Activated naive CD8-positive, alpha-beta T cell (primary cell): ENCODE data around the gene ALKAL2.

ENCODE experiments used
- H3K27ac Mint-ChIP-seq: one replicate; pipeline ENCODE4 v1.8.0; 2021; ENCODE audit warnings: mixed read lengths
- H3K27me3 Mint-ChIP-seq: one replicate; pipeline ENCODE4 v1.8.0; 2021; ENCODE audit warnings: mixed read lengths
- H3K36me3 Mint-ChIP-seq: one replicate; pipeline ENCODE4 v1.8.0; 2021; ENCODE audit warnings: mixed read lengths
- H3K4me1 Mint-ChIP-seq: one replicate; pipeline ENCODE4 v1.8.0; 2021; ENCODE audit warnings: low read depth, mixed read lengths
- H3K4me3 Mint-ChIP-seq: one replicate; pipeline ENCODE4 v1.8.0; 2021; ENCODE audit warnings: mild to moderate bottlenecking, mixed read lengths
- H3K9me3 Mint-ChIP-seq: one replicate; pipeline ENCODE4 v1.8.0; 2021; ENCODE audit warnings: low read depth, mixed read lengths

Gene ALKAL2

DNA sequence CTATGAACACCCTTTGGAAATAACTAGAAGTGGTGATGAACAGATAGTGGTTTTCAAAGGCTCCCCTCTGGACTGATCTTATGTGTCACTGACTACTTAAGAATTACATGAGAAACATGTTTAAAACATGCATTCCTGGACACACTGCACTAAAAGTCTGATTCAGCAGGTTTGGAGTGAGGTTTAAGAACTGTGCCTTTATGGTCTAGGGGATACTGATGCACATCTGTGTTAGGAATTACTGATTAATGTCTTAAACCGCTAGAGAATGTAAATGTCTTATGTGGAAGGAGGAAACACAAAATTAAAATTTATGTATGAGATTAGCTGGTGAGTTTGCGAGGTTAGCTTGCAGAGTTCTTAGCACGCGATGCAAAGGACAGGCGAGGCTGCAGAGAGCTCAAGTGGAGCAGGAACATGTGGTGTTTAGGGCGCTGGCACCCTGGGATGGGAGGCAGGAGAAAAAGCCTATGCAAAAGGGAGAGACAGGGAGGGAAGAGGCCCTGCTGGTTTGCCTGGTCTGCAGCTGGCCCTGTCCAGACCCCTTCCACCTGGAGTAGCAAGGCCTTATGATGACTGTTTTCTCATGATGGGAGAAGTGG lies 35.8 kb downstream of the ALKAL2 start:
- no peak overlapping the region for H3K4me3 Mint-ChIP-seq
- H3K4me1 Mint-ChIP-seq = no peaks in the 10 kb centered on the region
- no peaks in the 10 kb centered on the region for H3K27me3 Mint-ChIP-seq
- H3K27ac Mint-ChIP-seq = no peak overlapping the region
- peaks cover 6% of the 10 kb centered on the region for H3K36me3 Mint-ChIP-seq
- H3K9me3 Mint-ChIP-seq = no peaks in the 10 kb centered on the region

DNA sequence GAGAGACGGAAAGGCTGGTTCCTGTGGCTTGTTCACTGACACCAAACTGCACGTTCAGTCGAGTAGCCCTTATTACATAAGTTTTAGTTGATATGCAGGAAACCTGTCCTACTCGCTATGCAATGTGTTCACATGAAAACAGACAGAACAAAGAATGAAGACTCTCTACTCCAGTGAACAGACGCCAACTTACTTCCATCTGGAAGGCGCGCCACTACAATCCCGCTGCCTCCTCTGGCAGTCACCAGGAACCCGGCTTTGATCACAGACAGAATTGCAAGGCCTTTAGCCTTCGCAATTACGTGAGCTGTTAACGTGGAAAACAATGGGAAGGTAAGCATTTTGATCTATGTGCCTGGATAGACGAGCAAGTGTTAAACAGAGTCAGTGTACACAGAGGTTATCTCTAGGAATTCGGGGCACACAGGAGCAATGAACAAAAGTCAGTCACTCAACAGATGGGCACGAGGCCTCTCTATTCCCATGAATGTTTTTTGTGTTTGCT lies 38.3 kb downstream of the ALKAL2 start:
- no peak overlapping the region for H3K27ac Mint-ChIP-seq
- no peak overlapping the region for H3K4me3 Mint-ChIP-seq
- peaks cover 3% of the 10 kb centered on the region for H3K4me1 Mint-ChIP-seq
- H3K9me3 Mint-ChIP-seq = no peaks in the 10 kb centered on the region
- no peaks in the 10 kb centered on the region for H3K27me3 Mint-ChIP-seq
- peaks cover 12% of the 10 kb centered on the region for H3K36me3 Mint-ChIP-seq

DNA sequence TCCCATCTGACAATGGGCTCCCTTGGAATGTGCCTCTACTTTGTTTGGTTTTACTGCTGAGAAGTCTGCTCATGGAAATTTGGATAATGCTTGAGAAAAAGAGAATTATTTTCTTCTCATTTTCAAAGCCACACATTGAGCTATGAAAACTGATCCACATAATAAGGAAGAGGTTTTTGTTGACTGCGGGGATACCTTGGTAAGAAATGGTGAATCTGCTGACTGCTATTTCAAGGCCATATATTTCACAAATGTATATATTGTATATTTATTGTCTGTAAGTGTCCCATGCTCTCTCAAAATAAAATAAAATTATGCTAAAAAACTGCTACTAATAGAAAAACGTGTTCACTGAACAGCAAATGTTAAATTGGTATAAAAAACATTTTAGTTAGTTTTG lies 39.2 kb downstream of the ALKAL2 start:
- Mint-ChIP-seq H3K27ac (no peak overlapping the region), H3K4me1 (peaks cover 3% of the 10 kb centered on the region), H3K27me3 (no peaks in the 10 kb centered on the region), H3K36me3 (peaks cover 14% of the 10 kb centered on the region), H3K9me3 (no peaks in the 10 kb centered on the region), H3K4me3 (no peak overlapping the region)

DNA sequence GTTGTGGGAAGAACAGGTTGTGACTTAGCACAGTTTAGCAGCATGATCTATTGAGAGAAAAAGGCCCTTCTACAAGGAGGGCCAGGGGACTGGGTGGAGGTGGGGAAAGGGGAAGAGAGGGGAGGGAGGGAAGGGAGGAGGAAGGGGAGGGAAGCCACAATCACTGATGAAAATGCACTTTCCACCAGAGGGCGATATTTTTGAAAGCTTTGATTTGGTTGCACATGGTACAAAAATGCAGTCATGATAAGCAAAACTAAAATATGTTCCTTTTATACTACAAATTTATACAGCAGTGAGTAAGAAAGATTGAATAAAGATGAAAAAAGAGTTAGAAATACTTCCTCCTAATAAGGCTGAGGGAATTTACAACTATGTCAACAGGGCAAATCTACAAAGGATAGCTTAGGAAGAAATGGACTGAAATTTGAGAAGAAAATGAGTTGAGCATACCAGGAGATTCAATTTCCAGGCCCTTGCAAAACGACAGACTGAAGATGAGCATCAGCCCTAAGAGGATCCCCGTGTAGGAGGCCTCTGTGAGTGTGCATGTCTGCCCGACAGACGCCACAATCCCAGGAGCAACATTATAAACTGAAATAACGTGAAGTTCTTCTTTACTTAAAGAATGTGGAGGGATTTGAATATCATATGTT lies 41.3 kb downstream of the ALKAL2 start:
- Mint-ChIP-seq H3K4me3 (no peak overlapping the region), H3K27ac (no peak overlapping the region), H3K36me3 (peaks cover 25% of the 10 kb centered on the region), H3K27me3 (no peaks in the 10 kb centered on the region), H3K9me3 (no peaks in the 10 kb centered on the region), H3K4me1 (peaks cover 3% of the 10 kb centered on the region)

DNA sequence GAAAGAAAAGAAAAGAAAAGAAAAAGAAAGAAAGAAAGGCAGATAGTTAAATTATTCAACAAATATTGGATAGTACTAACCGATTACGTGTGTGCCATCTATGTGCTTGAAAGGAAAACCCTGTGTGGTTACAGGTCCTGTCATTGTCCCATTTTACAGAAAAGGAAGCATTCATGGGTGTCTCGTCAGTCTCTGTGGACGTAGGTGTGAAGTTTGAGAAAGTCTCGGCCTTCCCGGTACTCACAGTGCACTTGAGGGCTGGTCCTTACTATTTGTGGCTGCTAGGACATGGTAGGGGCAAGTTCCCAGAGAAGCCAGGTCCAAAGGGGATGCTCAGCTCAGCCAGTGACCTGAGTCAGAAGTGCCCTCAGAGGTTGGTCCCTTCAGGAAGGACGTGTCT lies 43.3 kb downstream of the ALKAL2 start:
- H3K4me1 Mint-ChIP-seq = peaks cover 3% of the 10 kb centered on the region
- H3K27me3 Mint-ChIP-seq = no peaks in the 10 kb centered on the region
- no peaks in the 10 kb centered on the region for H3K9me3 Mint-ChIP-seq
- peaks cover 35% of the 10 kb centered on the region for H3K36me3 Mint-ChIP-seq
- H3K4me3 Mint-ChIP-seq = no peak overlapping the region
- no peak overlapping the region for H3K27ac Mint-ChIP-seq

DNA sequence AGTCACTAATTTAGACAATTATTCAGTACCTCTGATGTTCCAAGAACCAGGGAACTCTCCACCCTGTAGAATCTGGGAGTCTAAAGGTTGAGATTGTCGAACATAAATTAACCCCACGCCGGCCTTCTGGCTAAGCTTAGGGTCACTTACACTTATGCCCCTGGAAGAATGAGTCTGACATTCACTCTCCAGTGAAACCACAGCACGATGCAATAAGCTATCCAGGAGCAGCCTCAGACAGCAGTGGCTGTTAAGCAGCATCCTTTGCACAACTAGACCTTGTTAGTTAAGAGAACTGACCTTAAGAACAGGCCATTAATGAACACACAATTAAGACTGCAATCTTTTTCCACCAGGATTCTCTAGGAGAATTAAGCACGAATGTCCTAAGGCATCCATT lies 49.0 kb downstream of the ALKAL2 start:
- H3K4me3 Mint-ChIP-seq = no peak overlapping the region
- peaks cover 6% of the 10 kb centered on the region for H3K4me1 Mint-ChIP-seq
- H3K27ac Mint-ChIP-seq = no peak overlapping the region
- H3K27me3 Mint-ChIP-seq = no peaks in the 10 kb centered on the region
- no peaks in the 10 kb centered on the region for H3K9me3 Mint-ChIP-seq
- peaks cover 29% of the 10 kb centered on the region for H3K36me3 Mint-ChIP-seq

DNA sequence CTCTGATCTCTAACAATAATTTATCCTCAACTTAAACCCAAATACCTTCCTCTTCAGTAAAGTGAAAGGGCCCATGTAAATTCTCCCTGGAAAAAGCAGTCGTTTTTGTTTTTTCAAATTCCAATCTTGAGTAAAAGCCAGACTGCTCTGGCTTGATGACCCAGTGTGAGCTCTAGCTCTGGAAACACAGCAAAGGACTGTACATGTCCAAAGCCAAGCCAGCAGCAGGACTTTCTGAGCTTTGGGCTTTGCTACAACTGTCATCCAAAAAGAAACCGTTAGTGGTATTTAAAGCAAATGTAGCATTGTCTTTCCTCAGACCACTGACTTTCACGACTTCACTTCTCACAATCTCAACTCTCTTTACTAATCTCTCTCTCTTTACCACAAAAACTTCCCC lies 49.5 kb downstream of the ALKAL2 start:
- Mint-ChIP-seq H3K27ac (no peak overlapping the region), H3K36me3 (peaks cover 26% of the 10 kb centered on the region), H3K4me1 (peaks cover 6% of the 10 kb centered on the region), H3K9me3 (no peaks in the 10 kb centered on the region), H3K4me3 (no peak overlapping the region), H3K27me3 (no peaks in the 10 kb centered on the region)

DNA sequence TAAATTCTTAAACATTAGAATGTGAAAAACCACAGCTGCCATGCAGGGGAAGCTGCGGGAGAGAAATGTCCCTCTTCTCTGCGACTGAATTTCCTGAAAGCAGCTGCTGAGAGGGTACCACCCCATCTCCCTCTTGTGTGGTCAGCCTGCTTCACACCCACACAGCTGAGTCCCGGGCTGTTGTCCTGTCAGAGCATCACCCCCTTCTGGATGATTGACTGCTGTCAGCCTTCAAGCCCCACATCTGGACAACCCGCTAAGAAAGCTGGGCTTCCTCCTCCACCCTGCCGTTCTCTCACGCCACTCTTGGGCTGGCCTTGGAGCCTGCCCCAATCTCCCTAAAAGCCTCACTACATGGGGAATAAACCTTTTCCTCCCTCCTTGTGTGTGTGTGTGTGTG lies 50.0 kb downstream of the ALKAL2 start:
- H3K4me1 Mint-ChIP-seq = peaks cover 6% of the 10 kb centered on the region
- no peak overlapping the region for H3K4me3 Mint-ChIP-seq
- H3K9me3 Mint-ChIP-seq = no peaks in the 10 kb centered on the region
- H3K27ac Mint-ChIP-seq = no peak overlapping the region
- peaks cover 23% of the 10 kb centered on the region for H3K36me3 Mint-ChIP-seq
- H3K27me3 Mint-ChIP-seq = no peaks in the 10 kb centered on the region

DNA sequence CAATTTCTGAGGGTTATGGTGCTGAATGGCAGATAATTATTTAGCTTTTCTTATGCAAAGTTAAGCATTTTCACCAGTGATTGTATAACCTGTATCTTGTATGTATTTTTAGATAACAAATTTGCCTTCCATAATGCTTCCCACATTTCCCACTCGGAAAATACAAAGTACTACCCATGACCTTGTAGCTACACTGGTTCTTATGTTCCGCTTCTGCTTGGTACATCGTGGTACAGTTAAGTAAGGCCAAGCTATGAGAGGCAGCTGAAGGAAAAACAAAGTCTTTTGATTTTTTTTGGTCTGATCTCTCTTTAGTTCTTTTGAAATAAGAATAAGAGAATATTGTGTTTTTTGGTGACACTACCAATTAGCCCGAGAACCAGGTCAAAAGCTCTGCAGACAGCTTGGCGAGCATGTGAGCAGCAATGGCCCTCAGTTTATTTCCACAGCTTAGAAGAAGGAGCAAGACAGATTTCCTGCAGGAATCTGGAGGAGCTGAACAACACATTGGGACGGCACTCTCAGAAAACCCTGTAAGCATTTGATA lies 50.8 kb downstream of the ALKAL2 start:
- no peaks in the 10 kb centered on the region for H3K27me3 Mint-ChIP-seq
- no peaks in the 10 kb centered on the region for H3K9me3 Mint-ChIP-seq
- H3K4me1 Mint-ChIP-seq = peaks cover 6% of the 10 kb centered on the region
- H3K4me3 Mint-ChIP-seq = no peak overlapping the region
- H3K27ac Mint-ChIP-seq = no peak overlapping the region
- peaks cover 17% of the 10 kb centered on the region for H3K36me3 Mint-ChIP-seq

DNA sequence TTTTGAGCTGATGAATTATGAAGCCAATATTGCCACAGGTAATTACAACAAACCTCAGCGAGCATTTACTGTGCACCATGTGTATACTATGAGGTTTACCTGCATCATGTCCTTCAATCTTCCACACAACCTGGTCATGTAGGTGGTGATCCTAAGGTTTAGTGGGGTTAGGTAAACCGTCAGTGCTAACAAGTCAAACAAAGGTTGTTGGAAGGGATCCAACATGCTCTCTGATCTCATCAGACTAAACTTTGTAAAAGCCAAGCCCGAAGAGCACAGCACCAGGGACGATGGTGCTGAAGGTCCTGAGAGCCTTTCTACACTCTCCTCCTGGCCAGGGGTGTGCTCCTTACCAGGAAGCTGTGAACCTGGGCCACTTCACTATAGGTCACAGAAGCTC lies 53.5 kb downstream of the ALKAL2 start:
- H3K4me1 Mint-ChIP-seq = peaks cover 6% of the 10 kb centered on the region
- H3K4me3 Mint-ChIP-seq = no peak overlapping the region
- peaks cover 13% of the 10 kb centered on the region for H3K36me3 Mint-ChIP-seq

DNA sequence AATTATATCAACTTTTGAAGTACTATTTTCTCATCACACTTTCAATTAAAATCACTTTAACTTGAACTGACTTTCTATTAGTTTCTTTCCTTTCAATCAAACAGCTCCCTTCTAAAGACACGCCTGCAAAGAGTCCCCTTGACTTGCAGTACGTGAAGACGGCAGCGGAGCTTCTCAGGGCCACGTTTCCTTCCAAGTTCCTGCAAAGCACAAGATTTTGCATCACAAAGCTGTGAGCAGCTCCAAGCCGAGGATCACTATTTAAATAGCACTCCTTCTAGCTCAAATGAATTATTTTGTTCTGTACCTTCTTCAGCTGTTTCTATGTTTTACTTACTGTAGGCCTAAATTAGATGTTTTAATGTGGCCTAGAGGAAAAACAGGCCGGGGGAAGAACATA lies 54.9 kb downstream of the ALKAL2 start:
- Mint-ChIP-seq H3K4me1 (peaks cover 7% of the 10 kb centered on the region), H3K9me3 (no peaks in the 10 kb centered on the region), H3K27me3 (no peaks in the 10 kb centered on the region), H3K4me3 (no peak overlapping the region), H3K36me3 (peaks cover 17% of the 10 kb centered on the region), H3K27ac (no peak overlapping the region)

More for the DNA sequence above, 53.5 kb downstream of the ALKAL2 start:
- Mint-ChIP-seq H3K27me3 (no peaks in the 10 kb centered on the region), H3K9me3 (no peaks in the 10 kb centered on the region), H3K27ac (no peak overlapping the region)

DNA sequence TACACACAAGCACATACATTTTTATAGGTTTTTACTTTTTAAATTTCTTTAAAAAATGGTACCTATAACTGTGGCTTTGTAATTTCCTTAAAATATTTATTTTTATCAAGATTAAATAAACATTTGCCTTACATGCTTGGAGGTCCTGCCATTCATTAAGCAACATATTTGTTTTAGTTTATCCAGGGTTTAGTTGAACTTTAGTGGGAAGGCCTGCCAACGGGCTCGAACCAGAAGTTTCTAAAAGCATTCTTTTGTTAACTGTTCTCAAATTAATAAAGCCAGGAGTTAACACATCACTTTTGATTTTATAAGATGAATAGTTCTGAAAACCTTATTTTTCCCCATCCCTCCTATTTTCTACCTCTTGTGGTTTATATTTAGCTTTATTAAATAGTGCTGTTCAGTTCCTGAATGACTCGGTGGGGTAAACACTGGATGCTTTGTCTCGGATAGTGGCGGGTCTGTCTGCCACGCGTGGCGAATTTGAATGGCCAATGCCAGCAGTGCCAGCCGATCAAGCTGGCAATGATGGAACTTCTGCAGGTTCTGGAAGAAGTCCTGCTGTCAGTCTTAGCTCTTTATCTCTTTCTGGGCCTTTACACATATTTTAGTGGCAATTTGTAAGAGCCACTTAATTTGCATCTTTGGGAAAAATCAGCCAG lies 56.2 kb downstream of the ALKAL2 start:
- no peak overlapping the region for H3K27ac Mint-ChIP-seq
- H3K4me1 Mint-ChIP-seq = peaks cover 2% of the 10 kb centered on the region
- no peak overlapping the region for H3K4me3 Mint-ChIP-seq
- H3K27me3 Mint-ChIP-seq = no peaks in the 10 kb centered on the region
- H3K9me3 Mint-ChIP-seq = no peaks in the 10 kb centered on the region
- peaks cover 21% of the 10 kb centered on the region for H3K36me3 Mint-ChIP-seq
